ENCODE data around the gene EHBP1L1.

EHBP1L1 gene

DNA sequence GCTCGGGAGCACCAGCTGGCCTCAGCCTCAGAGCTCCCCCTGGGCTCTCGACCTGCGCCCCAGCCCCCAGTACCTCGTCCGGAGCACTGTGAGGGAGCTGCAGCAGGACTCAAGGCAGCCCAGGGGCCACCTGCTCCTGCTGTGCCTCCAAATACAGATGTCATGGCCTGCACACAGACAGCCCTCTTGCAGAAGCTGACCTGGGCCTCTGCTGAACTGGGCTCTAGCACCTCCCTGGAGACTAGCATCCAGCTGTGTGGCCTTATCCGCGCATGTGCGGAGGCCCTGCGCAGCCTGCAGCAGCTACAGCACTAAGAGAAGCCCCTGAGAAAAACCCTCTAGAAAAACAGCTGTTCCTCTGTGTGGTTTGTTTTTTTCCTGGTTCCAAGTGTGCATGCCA lies 4.4 kb upstream of the EHBP1L1 start:
- Histone ChIP-seq H3K4ac (ENCODE audit: low read depth, low read length) (no peak overlapping the region), H2BK120ac (ENCODE audit: insufficient read depth, low read length, poor library complexity) (no peak overlapping the region), H3K9ac (ENCODE audit: low read length) (no peak overlapping the region), H3K4me3 (ENCODE audit: low read depth, low read length) (no peak overlapping the region), H3K9me3 (ENCODE audit: insufficient read depth, low read depth, low read length) (no peaks in the 10 kb centered on the region), H2AK5ac (ENCODE audit: low read length) (no peak overlapping the region), H3K79me2 (ENCODE audit: control insufficient read depth, insufficient read depth, low read length, poor library complexity) (peaks cover 19% of the 10 kb centered on the region), H3K23ac (ENCODE audit: low read length) (no peak overlapping the region), H2BK5ac (ENCODE audit: low read depth, low read length, poor library complexity) (no peak overlapping the region), H4K91ac (ENCODE audit: low read depth, low read length) (no peak overlapping the region), H3K27ac (ENCODE audit: low read depth, low read length) (no peak overlapping the region), H4K8ac (ENCODE audit: low read depth, low read length) (no peak overlapping the region), H3K4me2 (ENCODE audit: low read length) (peak overlapping the region; percentile 87), H3K79me1 (ENCODE audit: low read length) (peaks cover 27% of the 10 kb centered on the region), H3K36me3 (ENCODE audit: control insufficient read depth in 1 of 2, insufficient read depth in 2 of 2, low read length in 2 of 2) (peaks cover 9 to 12% of the 10 kb centered on the region in 2 experiments), H3K4me1 (ENCODE audit: control insufficient read depth in 1 of 2, insufficient read depth in 2 of 2, low read length in 2 of 2) (peaks cover 40 to 41% of the 10 kb centered on the region in 2 experiments), H3K27me3 (ENCODE audit: insufficient read depth, low read length) (no peaks in the 10 kb centered on the region), H2BK12ac (ENCODE audit: low read length) (no peak overlapping the region), H3K18ac (ENCODE audit: low read length) (peak overlapping the region; percentile 38), H3K14ac (ENCODE audit: low read length) (no peak overlapping the region), H2AFZ (ENCODE audit: insufficient read depth, low read length, poor library complexity) (no peak overlapping the region), H4K12ac (ENCODE audit: low read depth, low read length) (no peak overlapping the region)
- DNase-seq = no peak
- no CpG with 5 or more reads among the region's 9 CpGs for WGBS (ENCODE audit: extremely low coverage, insufficient coverage, insufficient read length)

GRCh38 chr11:65571940-65572339 lies 3.9 kb upstream of the EHBP1L1 start:
- no peak overlapping the region for H2BK120ac ChIP-seq (ENCODE audit: insufficient read depth, low read length, poor library complexity)
- H3K79me1 ChIP-seq (ENCODE audit: low read length) = peaks cover 27% of the 10 kb centered on the region
- H3K23ac ChIP-seq (ENCODE audit: low read length) = no peak overlapping the region
- H4K91ac ChIP-seq (ENCODE audit: low read depth, low read length) = no peak overlapping the region
- no peak overlapping the region for H3K14ac ChIP-seq (ENCODE audit: low read length)
- no peaks in the 10 kb centered on the region for H3K9me3 ChIP-seq (ENCODE audit: insufficient read depth, low read depth, low read length)
- peaks cover 9 to 12% of the 10 kb centered on the region in 2 experiments for H3K36me3 ChIP-seq (ENCODE audit: control insufficient read depth in 1 of 2, insufficient read depth in 2 of 2, low read length in 2 of 2)
- H4K12ac ChIP-seq (ENCODE audit: low read depth, low read length) = no peak overlapping the region
- DNase-seq = peak in 1 of 2 donors; percentile 70
- no peak overlapping the region for H2BK5ac ChIP-seq (ENCODE audit: low read depth, low read length, poor library complexity)
- peaks cover 20% of the 10 kb centered on the region for H3K79me2 ChIP-seq (ENCODE audit: control insufficient read depth, insufficient read depth, low read length, poor library complexity)
- no peak overlapping the region for H3K9ac ChIP-seq (ENCODE audit: low read length)
- H2AFZ ChIP-seq (ENCODE audit: insufficient read depth, low read length, poor library complexity) = peak overlapping the region; percentile 26
- no peak overlapping the region for H3K4ac ChIP-seq (ENCODE audit: low read depth, low read length)
- H3K4me2 ChIP-seq (ENCODE audit: low read length) = peak overlapping the region; percentile 87
- no peaks in the 10 kb centered on the region for H3K27me3 ChIP-seq (ENCODE audit: insufficient read depth, low read length)
- H2AK5ac ChIP-seq (ENCODE audit: low read length) = no peak overlapping the region
- WGBS (ENCODE audit: extremely low coverage, insufficient coverage, insufficient read length) = no CpG with 5 or more reads among the region's 11 CpGs
- H2BK12ac ChIP-seq (ENCODE audit: low read length) = no peak overlapping the region
- H4K8ac ChIP-seq (ENCODE audit: low read depth, low read length) = peak overlapping the region; percentile 17
- peak overlapping the region; percentile 35 for H3K4me3 ChIP-seq (ENCODE audit: low read depth, low read length)
- no peak overlapping the region for H3K27ac ChIP-seq (ENCODE audit: low read depth, low read length)
- peaks cover 43 to 44% of the 10 kb centered on the region in 2 experiments for H3K4me1 ChIP-seq (ENCODE audit: control insufficient read depth in 1 of 2, insufficient read depth in 2 of 2, low read length in 2 of 2)
- peak overlapping the region; percentile 32 for H3K18ac ChIP-seq (ENCODE audit: low read length)

DNA sequence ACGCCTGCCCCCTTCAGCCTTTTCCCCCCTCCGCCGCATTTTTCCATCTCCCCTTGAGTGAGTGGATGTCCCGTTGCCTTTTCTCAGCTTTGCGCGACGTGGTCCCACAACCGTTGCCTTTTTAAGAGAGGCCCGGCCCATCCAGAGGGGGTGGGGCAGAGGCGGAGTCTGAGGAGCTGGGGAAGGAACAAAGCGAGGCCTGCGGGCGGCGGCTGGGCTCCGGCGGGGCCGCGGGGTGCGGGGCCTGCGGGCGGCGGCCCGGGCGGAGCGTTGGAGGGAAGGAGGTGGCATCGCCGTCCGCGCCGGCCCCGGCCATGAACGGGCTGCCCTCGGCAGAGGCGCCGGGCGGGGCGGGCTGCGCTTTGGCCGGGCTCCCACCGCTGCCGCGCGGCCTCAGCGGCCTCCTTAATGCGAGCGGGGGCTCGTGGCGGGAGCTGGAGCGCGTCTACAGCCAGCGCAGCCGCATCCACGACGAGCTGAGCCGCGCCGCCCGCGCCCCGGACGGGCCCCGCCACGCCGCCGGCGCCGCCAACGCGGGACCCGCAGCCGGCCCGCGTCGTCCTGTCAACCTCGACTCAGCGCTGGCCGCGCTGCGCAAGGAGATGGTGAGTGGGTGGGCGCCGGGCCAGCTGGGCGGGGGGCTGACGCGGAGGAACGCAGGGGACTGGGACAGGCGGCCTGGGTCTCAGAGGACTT lies 3.3 kb upstream of the EHBP1L1 start, which contains the start of gene FAM89B:
Gene FAM89B (plus strand): TSS at position 183 of the 696 bp plus-strand sequence. CDS start 132 bp downstream, at position 315.
- peak within 1 kb of the TSS; percentile 73 for H3K18ac ChIP-seq (ENCODE audit: low read length)
- H3K4ac ChIP-seq (ENCODE audit: low read depth, low read length) = peak within 1 kb of the TSS; percentile 80
- H3K36me3 ChIP-seq (ENCODE audit: control insufficient read depth in 1 of 2, insufficient read depth in 2 of 2, low read length in 2 of 2) = peaks cover 9 to 12% of the 10 kb centered on the region in 2 experiments
- DNase-seq = peak; percentile 79 to 93
- peak within 1 kb of the TSS; percentile 88 for H2BK5ac ChIP-seq (ENCODE audit: low read depth, low read length, poor library complexity)
- peak within 1 kb of the TSS; percentile 87 for H3K4me3 ChIP-seq (ENCODE audit: low read depth, low read length)
- WGBS (ENCODE audit: extremely low coverage, insufficient coverage, insufficient read length) = no CpG with 5 or more reads among the region's 86 CpGs
- H2BK12ac ChIP-seq (ENCODE audit: low read length) = no peak within 1 kb of the TSS
- no peak within 1 kb of the TSS for H3K23ac ChIP-seq (ENCODE audit: low read length)
- H3K4me1 ChIP-seq (ENCODE audit: control insufficient read depth in 1 of 2, insufficient read depth in 2 of 2, low read length in 2 of 2) = peaks cover 43 to 44% of the 10 kb centered on the region in 2 experiments
- peak within 1 kb of the TSS; percentile 87 for H3K4me2 ChIP-seq (ENCODE audit: low read length)
- H2AK5ac ChIP-seq (ENCODE audit: low read length) = peak within 1 kb of the TSS; percentile 75
- peak within 1 kb of the TSS; percentile 47 for H2BK120ac ChIP-seq (ENCODE audit: insufficient read depth, low read length, poor library complexity)
- H4K8ac ChIP-seq (ENCODE audit: low read depth, low read length) = peak within 1 kb of the TSS; percentile 88
- H3K79me2 ChIP-seq (ENCODE audit: control insufficient read depth, insufficient read depth, low read length, poor library complexity) = peaks cover 20% of the 10 kb centered on the region
- H3K79me1 ChIP-seq (ENCODE audit: low read length) = peaks cover 27% of the 10 kb centered on the region
- H3K27ac ChIP-seq (ENCODE audit: low read depth, low read length) = peak within 1 kb of the TSS; percentile 44
- H4K91ac ChIP-seq (ENCODE audit: low read depth, low read length) = peak within 1 kb of the TSS; percentile 89
- no peaks in the 10 kb centered on the region for H3K27me3 ChIP-seq (ENCODE audit: insufficient read depth, low read length)
- H4K12ac ChIP-seq (ENCODE audit: low read depth, low read length) = peak within 1 kb of the TSS; percentile 90
- H3K14ac ChIP-seq (ENCODE audit: low read length) = peak within 1 kb of the TSS; percentile 85
- peak within 1 kb of the TSS; percentile 26 for H2AFZ ChIP-seq (ENCODE audit: insufficient read depth, low read length, poor library complexity)
- no peaks in the 10 kb centered on the region for H3K9me3 ChIP-seq (ENCODE audit: insufficient read depth, low read depth, low read length)
- H3K9ac ChIP-seq (ENCODE audit: low read length) = peak within 1 kb of the TSS; percentile 86

GRCh38 chr11:65573391-65574079 lies 2.3 kb upstream of the EHBP1L1 start:
- H3K27me3 ChIP-seq (ENCODE audit: insufficient read depth, low read length) = no peaks in the 10 kb centered on the region
- peak overlapping the region; percentile 1 for H3K4ac ChIP-seq (ENCODE audit: low read depth, low read length)
- peak overlapping the region; percentile 87 for H3K4me3 ChIP-seq (ENCODE audit: low read depth, low read length)
- H3K14ac ChIP-seq (ENCODE audit: low read length) = no peak overlapping the region
- H3K27ac ChIP-seq (ENCODE audit: low read depth, low read length) = no peak overlapping the region
- H2BK120ac ChIP-seq (ENCODE audit: insufficient read depth, low read length, poor library complexity) = no peak overlapping the region
- no peak overlapping the region for H2AFZ ChIP-seq (ENCODE audit: insufficient read depth, low read length, poor library complexity)
- no peak for DNase-seq
- no peak overlapping the region for H2AK5ac ChIP-seq (ENCODE audit: low read length)
- H3K79me2 ChIP-seq (ENCODE audit: control insufficient read depth, insufficient read depth, low read length, poor library complexity) = peaks cover 20% of the 10 kb centered on the region
- H3K23ac ChIP-seq (ENCODE audit: low read length) = no peak overlapping the region
- H3K79me1 ChIP-seq (ENCODE audit: low read length) = peaks cover 27% of the 10 kb centered on the region
- peak overlapping the region; percentile 15 for H3K9ac ChIP-seq (ENCODE audit: low read length)
- no peak overlapping the region for H4K8ac ChIP-seq (ENCODE audit: low read depth, low read length)
- H3K4me2 ChIP-seq (ENCODE audit: low read length) = peak overlapping the region; percentile 87
- no peak overlapping the region for H2BK12ac ChIP-seq (ENCODE audit: low read length)
- peak overlapping the region; percentile 21 for H4K91ac ChIP-seq (ENCODE audit: low read depth, low read length)
- H3K36me3 ChIP-seq (ENCODE audit: control insufficient read depth in 1 of 2, insufficient read depth in 2 of 2, low read length in 2 of 2) = peaks cover 9 to 12% of the 10 kb centered on the region in 2 experiments
- no peak overlapping the region for H3K18ac ChIP-seq (ENCODE audit: low read length)
- H3K4me1 ChIP-seq (ENCODE audit: control insufficient read depth in 1 of 2, insufficient read depth in 2 of 2, low read length in 2 of 2) = peaks cover 43 to 44% of the 10 kb centered on the region in 2 experiments
- no CpG with 5 or more reads among the region's 22 CpGs for WGBS (ENCODE audit: extremely low coverage, insufficient coverage, insufficient read length)
- H3K9me3 ChIP-seq (ENCODE audit: insufficient read depth, low read depth, low read length) = no peaks in the 10 kb centered on the region
- no peak overlapping the region for H4K12ac ChIP-seq (ENCODE audit: low read depth, low read length)
- H2BK5ac ChIP-seq (ENCODE audit: low read depth, low read length, poor library complexity) = no peak overlapping the region

All from trophoblast cell (in vitro differentiated cells and primary cell).